Smooth muscle cell (in vitro differentiated cells): ENCODE measurements around the gene SOX12. TPM values are rescaled to one million over a fixed set of nuclear protein-coding genes. Genes with fewer than 3 reads are reported as not detected.
A peak's percentile ranks its signal among the peaks of the same experiment; 100 is the strongest.
"Not testable (repeated sequence)": the region's sequence is repeated elsewhere in the genome, so short reads cannot be mapped to it uniquely, and the experiment has no call there.

ENCODE experiments used
- DNase-seq: peaks from one replicate; lab custom pipeline; 2025; ENCODE audit not compliant: unreplicated experiment; lab: John Stamatoyannopoulos, UW
- H2AFZ ChIP-seq: fragments of 200-600 bp; sonication (generic); 2 replicates; pipeline ENCODE4 v1.6.0; 2016; ENCODE audit warnings: antibody characterized with exemption, low read depth, mild to moderate bottlenecking
- H3F3A ChIP-seq: fragments of 200-600 bp; sonication (generic); 2 replicates; pipeline ENCODE4 v1.6.0; 2017; ENCODE audit warnings: antibody characterized with exemption, low read depth
- H3K27ac ChIP-seq: fragments of 200-600 bp; sonication (generic); 2 replicates; pipeline ENCODE4 v1.5.1; 2016; ENCODE audit warnings: low read depth, mild to moderate bottlenecking
- H3K27me3 ChIP-seq: fragments of 200-600 bp; sonication (generic); 2 replicates; pipeline ENCODE4 v1.6.1; 2016; ENCODE audit warnings: low read depth, mild to moderate bottlenecking
- H3K36me3 ChIP-seq: fragments of 200-600 bp; sonication (generic); 2 replicates; pipeline ENCODE4 v1.5.1; 2016; ENCODE audit warnings: low read depth
- H3K4me1 ChIP-seq: fragments of 200-600 bp; sonication (generic); 2 replicates; pipeline ENCODE4 v1.5.1; 2016; ENCODE audit warnings: low read depth
- H3K4me2 ChIP-seq: fragments of 200-600 bp; sonication (generic); 2 replicates; pipeline ENCODE4 v1.6.0; 2016; ENCODE audit warnings: mild to moderate bottlenecking
- H3K4me3 ChIP-seq: fragments of 200-600 bp; sonication (generic); 2 replicates; pipeline ENCODE4 v1.5.1; 2016; ENCODE audit warnings: mild to moderate bottlenecking
- H3K79me2 ChIP-seq: fragments of 200-600 bp; sonication (generic); 2 replicates; pipeline ENCODE4 v1.6.0; 2016; ENCODE audit warnings: low read depth, mild to moderate bottlenecking
- H3K9ac ChIP-seq: fragments of 200-600 bp; sonication (generic); 2 replicates; pipeline ENCODE4 v1.6.0; 2016; ENCODE audit warnings: low read depth
- H3K9me3 ChIP-seq: fragments of 200-600 bp; sonication (generic); replicated peaks from 2 replicates; pipeline ENCODE4 v1.5.1; 2016; ENCODE audit warnings: low read depth
- H4K20me1 ChIP-seq: fragments of 200-600 bp; sonication (generic); 2 replicates; pipeline ENCODE4 v1.6.0; 2016; ENCODE audit warnings: low read depth
- CTCF ChIP-seq: fragments of 200-600 bp; sonication (generic); IDR thresholded peaks from 2 replicates; pipeline ENCODE4 v1.5.1; 2017; ENCODE audit warnings: borderline replicate concordance, mild to moderate bottlenecking, antibody characterized with exemption; ENCODE audit not compliant: insufficient read depth, poor library complexity, severe bottlenecking
- WGBS: methylation state at CpG from one replicate; pipeline ENCODE4 v1.1.7; 2016; ENCODE audit warnings: low lambda C conversion rate; 5-methylcytosine and 5-hydroxymethylcytosine counted together
- polyA plus RNA-seq: library from polyadenylated mRNA; unstranded; fragments of >200 nt; fragmentation: Nextera tagmentation; extraction: Ambion mirVana; gene quantifications from 2 replicates; pipeline ENCODE4 v1.2.1, GENCODE V29; 2016
- total RNA-seq: library from RNA; depleted of rRNA; stranded (reverse); fragments of >200 nt; gene quantifications from 2 replicates; pipeline ENCODE4 v1.2.3, GENCODE V29; 2014

The SOX12 gene
- total and polyA plus RNA-seq, 2 experiments from 2014 or later: 7.1 to 17.7 TPM

DNA sequence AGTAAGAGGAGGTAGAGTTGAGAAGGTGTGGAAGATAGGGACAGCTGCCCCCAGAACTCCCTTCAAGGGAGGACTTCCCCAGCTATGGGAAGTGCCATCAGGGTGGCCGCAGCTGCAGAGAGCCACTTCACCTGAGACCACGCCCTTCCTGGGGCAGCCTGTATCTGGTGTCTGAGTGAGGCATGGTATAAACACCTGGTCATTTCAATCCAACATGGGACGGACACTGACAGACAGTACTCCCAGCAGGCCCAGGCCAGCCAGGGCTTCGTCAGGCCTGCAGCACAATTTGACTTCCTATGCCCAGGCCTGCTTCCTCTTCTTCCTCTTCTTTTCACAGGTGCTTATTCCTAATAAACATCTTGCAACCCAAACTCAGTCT lies 4.5 kb downstream of the SOX12 start:
- WGBS: 94% methylated on average over 4 of the region's 4 CpGs
- H3F3A ChIP-seq: peaks cover 25% of the 10 kb centered on the region
- H3K27ac ChIP-seq: peak overlapping the region; percentile 51
- H4K20me1 ChIP-seq: peaks cover 56% of the 10 kb centered on the region
- no peak overlapping the region for H3K9ac ChIP-seq
- no peak overlapping the region for H2AFZ ChIP-seq
- no peaks in the 10 kb centered on the region for H3K9me3 ChIP-seq
- H3K36me3 ChIP-seq: no peaks in the 10 kb centered on the region
- DNase-seq: no peak
- no peak for TF ChIP-seq CTCF
- H3K79me2 ChIP-seq: peaks cover 28% of the 10 kb centered on the region
- H3K4me1 ChIP-seq: peaks cover 25% of the 10 kb centered on the region
- H3K27me3 ChIP-seq: no peaks in the 10 kb centered on the region
- H3K4me3 ChIP-seq: no peak overlapping the region
- H3K4me2 ChIP-seq: peak overlapping the region; percentile 43

DNA sequence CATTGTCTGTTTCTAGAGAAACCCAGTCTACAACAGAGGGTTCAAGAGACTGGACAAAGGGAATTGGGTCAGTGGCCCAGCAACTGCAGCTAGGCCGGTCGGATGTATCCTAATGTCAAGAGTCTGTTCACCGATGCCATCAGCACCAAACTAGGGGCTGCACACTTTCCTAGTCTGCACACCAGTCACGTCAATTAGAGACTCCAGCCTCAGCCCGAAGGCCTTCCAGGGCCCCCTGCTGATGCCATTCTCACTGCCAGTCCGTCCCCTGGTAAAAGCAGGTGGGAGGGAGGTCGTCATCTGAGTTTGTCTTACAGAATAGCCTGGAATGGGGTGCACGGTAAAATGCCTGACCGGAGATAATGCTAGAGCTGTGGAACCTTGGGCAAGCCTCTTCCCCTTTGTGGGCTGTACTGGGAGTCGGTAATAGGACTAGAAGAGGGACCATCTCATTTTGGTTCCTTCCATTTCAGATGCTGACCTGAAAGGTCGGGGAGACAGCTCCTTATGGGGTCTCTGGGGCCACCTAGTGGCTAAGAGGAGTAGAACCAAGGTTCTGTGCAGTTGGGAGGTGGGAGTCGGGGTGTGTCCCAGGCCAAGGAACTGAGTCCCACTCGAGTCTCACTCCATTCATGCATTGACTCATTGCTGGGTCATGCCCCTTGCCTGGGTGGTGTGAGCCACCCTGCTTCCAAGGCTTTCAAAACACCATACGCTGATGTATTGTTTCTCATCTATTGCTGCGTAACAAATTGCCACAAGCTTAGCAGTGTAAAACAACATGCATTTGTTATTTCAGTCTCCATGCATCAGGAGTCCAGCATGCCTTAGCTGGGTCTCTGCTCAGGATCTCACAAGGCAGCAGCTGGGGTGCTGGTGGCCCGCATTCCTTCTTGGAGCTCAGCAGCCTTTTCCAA lies 5.1 kb downstream of the SOX12 start:
- Histone ChIP-seq H3K27ac (peak overlapping the region; percentile 15), H3K4me3 (no peak overlapping the region), H3K9ac (no peak overlapping the region)

DNA sequence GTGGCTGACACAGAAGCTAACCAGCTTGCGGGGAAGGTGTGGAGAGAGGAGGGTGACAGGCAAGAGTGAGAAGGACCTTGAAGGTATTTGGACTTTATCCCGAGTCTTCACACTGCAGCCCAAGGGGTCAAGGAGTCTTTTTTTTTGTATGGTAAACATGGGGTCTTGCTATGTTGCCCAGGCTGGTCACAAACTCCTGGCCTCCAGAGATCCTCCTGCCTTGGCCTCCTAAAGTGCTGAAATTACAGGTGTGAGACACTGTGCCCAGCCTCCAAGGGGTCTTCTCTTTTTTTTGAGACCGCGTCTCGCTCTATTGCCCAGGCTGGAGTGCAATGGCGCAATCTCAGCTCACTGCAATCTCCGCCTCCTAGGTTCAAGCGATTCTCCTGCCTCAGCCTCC lies 9.2 kb downstream of the SOX12 start:
- Histone ChIP-seq H2AFZ (no peak overlapping the region), H3K79me2 (no peaks in the 10 kb centered on the region), H3K4me1 (peaks cover 9% of the 10 kb centered on the region), H3K4me2 (no peak overlapping the region), H3K36me3 (no peaks in the 10 kb centered on the region), H3F3A (peaks cover 12% of the 10 kb centered on the region), H3K9ac (no peak overlapping the region), H4K20me1 (peaks cover 34% of the 10 kb centered on the region), H3K4me3 (no peak overlapping the region), H3K9me3 (no peaks in the 10 kb centered on the region), H3K27me3 (no peaks in the 10 kb centered on the region), H3K27ac (no peak overlapping the region)
- TF ChIP-seq CTCF: no peak
- DNase-seq: no peak
- 93% methylated on average over 8 of the region's 8 CpGs for WGBS

More for the DNA sequence above, 5.1 kb downstream of the SOX12 start:
- DNase-seq: no peak
- peaks cover 23% of the 10 kb centered on the region for H3F3A ChIP-seq
- peak overlapping the region; percentile 43 for H3K4me2 ChIP-seq
- H3K79me2 ChIP-seq: peaks cover 28% of the 10 kb centered on the region
- no peaks in the 10 kb centered on the region for H3K27me3 ChIP-seq
- WGBS: 52% methylated on average over 16 of the region's 16 CpGs
- no peaks in the 10 kb centered on the region for H3K9me3 ChIP-seq
- TF ChIP-seq CTCF: peak; percentile 81
- no peaks in the 10 kb centered on the region for H3K36me3 ChIP-seq
- H4K20me1 ChIP-seq: peaks cover 56% of the 10 kb centered on the region
- peaks cover 25% of the 10 kb centered on the region for H3K4me1 ChIP-seq
- H2AFZ ChIP-seq: no peak overlapping the region

DNA sequence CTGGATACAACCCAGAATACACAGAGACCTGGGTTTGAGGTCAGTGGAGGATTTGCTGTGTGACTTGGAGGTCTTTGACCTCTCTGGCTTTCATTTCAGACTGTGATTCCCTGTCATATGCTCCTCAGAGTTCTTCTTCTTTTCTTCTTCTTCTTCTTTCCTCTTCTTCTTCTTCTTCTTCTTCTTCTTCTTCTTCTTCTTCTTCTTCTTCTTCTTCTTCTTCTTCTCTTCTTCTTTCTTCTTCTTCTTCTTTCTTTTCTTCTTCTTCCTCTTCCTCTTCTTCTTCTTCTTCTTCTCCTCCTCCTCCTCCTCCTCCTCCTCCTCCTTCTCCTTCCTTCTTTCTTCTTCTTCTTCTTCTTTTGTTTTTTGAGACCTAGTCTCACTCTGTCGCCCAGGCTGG lies 10.7 kb downstream of the SOX12 start:
- H3K4me3 ChIP-seq, H3K27me3 ChIP-seq, H3K4me1 ChIP-seq, H3K9ac ChIP-seq, H3K9me3 ChIP-seq, H3K79me2 ChIP-seq, H2AFZ ChIP-seq, H3K27ac ChIP-seq, DNase-seq, H3K4me2 ChIP-seq, H3F3A ChIP-seq, H3K36me3 ChIP-seq: not testable (repeated sequence)
- 90% methylated on average over 1 of the region's 1 CpG for WGBS
- peaks cover 19% of the 10 kb centered on the region for H4K20me1 ChIP-seq
